ENCODE results near the gene TNS4. TPM values are rescaled to one million over a fixed set of nuclear protein-coding genes. Genes with fewer than 3 reads are reported as not detected.

The TNS4 gene
- total and polyA plus RNA-seq, 7 donors, result 1.2 to 6.9 (median 1.8) TPM; not detected in 4

DNA sequence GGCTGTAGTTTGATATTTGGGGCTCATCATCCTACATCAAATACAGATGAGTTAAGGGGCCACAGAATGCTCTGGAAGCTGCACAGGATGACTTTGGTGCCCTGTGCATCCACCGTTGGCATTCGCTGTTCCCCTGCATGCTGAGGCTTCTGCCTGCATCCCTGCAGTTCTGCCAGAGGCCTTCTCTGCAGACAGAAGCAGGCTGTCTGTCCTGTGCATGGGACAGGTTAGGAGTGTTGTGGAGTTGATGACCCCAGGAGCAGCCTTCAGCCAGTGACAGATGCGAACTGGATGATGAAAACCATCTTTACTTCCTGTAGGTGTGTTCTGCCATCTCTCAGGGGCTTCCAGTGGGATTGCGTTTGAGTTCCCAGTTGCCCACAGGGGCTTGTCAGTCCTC is 13.6 kb upstream of the TNS4 start:
- intact Hi-C loops (cut with DNase I), result no loop called here
- no peak for TF ChIP-seq EP300 (IDR thresholded peaks at IDR 0.05)
- TF ChIP-seq POLR2A (IDR thresholded peaks at IDR 0.05), result no peak
- TF ChIP-seq POLR2AphosphoS5 (IDR thresholded peaks at IDR 0.05), result no peak
- TF ChIP-seq, protein P1, sequence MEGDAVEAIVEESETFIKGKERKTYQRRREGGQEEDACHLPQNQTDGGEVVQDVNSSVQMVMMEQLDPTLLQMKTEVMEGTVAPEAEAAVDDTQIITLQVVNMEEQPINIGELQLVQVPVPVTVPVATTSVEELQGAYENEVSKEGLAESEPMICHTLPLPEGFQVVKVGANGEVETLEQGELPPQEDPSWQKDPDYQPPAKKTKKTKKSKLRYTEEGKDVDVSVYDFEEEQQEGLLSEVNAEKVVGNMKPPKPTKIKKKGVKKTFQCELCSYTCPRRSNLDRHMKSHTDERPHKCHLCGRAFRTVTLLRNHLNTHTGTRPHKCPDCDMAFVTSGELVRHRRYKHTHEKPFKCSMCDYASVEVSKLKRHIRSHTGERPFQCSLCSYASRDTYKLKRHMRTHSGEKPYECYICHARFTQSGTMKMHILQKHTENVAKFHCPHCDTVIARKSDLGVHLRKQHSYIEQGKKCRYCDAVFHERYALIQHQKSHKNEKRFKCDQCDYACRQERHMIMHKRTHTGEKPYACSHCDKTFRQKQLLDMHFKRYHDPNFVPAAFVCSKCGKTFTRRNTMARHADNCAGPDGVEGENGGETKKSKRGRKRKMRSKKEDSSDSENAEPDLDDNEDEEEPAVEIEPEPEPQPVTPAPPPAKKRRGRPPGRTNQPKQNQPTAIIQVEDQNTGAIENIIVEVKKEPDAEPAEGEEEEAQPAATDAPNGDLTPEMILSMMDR (IDR thresholded peaks at IDR 0.05), result no peak
- Histone ChIP-seq H3K9me3 (no peaks in the 10 kb centered on the region), H3K27me3 (no peaks in the 10 kb centered on the region), H3K4me1 (peaks cover 0 to 25% (median 21%) of the 10 kb centered on the region in 4 donors), H3K4me3 (no peak overlapping the region), H3K27ac (no peak overlapping the region), H3K36me3 (no peaks in the 10 kb centered on the region)
- WGBS, 2 donors, result 86 to 92% methylated on average over 4 of the region's 4 CpGs
- DNase-seq, result peak; percentile 35

DNA sequence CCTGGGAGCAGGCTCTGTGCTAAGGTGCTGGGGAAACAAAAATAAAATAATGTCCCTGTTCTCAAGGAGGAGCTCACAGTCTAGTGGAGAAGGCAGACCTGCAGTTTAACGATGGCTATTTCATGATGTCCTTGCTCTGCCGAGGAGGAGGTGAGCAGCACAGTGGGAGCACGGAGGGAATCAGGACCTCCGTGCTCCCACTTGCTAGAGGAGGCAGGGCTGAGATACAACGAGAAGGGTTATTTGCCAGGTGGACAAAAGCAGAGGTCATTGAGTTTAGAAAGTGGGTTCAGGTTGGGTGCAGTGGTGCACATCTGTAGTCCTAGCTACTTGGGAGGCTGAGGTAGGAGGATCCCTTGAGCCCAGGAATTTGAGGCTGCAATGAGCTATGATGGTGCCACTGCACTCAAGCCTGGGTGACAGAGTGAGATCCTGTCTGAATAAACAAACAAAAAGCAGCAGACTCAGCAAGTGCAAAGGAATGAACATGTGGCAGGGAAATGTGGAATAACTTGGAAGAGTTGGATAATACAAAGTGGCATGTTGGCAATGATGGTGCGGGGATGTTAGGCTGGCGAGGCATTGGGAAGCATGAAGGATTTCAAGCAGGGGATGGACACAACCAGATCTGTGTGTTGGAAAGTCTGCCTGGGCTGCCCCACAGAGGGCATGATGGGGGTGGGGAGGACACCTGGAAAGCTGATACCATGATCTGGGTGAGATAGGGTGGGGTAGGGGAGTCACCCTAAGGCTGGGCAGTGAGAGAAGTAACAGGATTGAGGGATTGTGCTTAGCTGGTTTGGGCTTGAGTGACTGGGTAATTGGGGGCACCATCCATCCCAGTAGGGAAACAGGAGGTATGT is 12.8 kb upstream of the TNS4 start:
- DNase-seq, result peak; percentile 33
- Histone ChIP-seq H3K27ac (no peak overlapping the region), H3K36me3 (no peaks in the 10 kb centered on the region), H3K4me3 (no peak overlapping the region), H3K4me1 (peaks cover 0 to 29% (median 21%) of the 10 kb centered on the region in 4 donors), H3K9me3 (no peaks in the 10 kb centered on the region), H3K27me3 (no peaks in the 10 kb centered on the region)
- TF ChIP-seq POLR2A (IDR thresholded peaks at IDR 0.05) (no peak), EP300 (IDR thresholded peaks at IDR 0.05) (no peak), POLR2AphosphoS5 (IDR thresholded peaks at IDR 0.05) (no peak)
- TF ChIP-seq, protein P1 (IDR thresholded peaks at IDR 0.05), result no peak
- intact Hi-C loops (cut with DNase I), result no loop called here
- WGBS, 2 donors, result 93 to 94% methylated on average over 7 of the region's 7 CpGs

DNA sequence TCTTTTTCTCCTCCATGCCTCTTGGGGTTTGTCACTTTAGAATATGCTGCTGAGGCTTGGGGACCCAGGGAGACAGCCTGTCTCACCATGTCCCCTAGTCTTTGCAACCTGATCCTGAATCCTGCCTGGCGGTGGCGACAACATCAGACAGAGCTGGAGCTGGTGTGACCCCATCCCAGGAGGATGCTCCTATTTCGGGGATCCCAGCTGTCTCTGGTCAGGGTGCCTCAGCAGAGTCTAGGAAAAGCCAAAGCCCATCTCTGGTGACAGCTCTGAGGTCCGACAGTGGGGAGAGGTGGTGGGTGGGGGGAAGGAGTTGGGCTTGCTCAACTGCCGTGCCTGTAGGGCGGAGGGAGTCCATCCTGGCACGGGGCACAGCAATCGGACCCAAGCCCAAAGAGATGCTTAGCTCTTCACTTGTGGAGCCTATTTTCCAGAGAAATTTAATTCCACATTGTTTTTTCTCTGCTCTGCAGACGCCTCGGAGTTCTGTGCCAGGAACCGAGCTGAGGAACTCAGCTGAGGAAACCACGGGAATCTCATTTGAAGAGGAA is 10.3 kb upstream of the TNS4 start:
- H3K4me3 ChIP-seq, result no peak overlapping the region
- peak overlapping the region in 3 of 4 donors; percentile 12 to 70 (median 27) for H3K27ac ChIP-seq
- H3K36me3 ChIP-seq, result no peaks in the 10 kb centered on the region
- intact Hi-C loops (cut with DNase I), result no loop called here
- peaks cover 0 to 29% (median 21%) of the 10 kb centered on the region in 4 donors for H3K4me1 ChIP-seq
- TF ChIP-seq POLR2A (IDR thresholded peaks at IDR 0.05) (no peak), EP300 (IDR thresholded peaks at IDR 0.05) (no peak), POLR2AphosphoS5 (IDR thresholded peaks at IDR 0.05) (no peak)
- TF ChIP-seq, protein P1 (IDR thresholded peaks at IDR 0.05), result no peak
- H3K27me3 ChIP-seq, result no peaks in the 10 kb centered on the region
- WGBS, 2 donors, result 82 to 89% methylated on average over 12 of the region's 12 CpGs
- H3K9me3 ChIP-seq, result no peaks in the 10 kb centered on the region
- DNase-seq, result peak; percentile 42

DNA sequence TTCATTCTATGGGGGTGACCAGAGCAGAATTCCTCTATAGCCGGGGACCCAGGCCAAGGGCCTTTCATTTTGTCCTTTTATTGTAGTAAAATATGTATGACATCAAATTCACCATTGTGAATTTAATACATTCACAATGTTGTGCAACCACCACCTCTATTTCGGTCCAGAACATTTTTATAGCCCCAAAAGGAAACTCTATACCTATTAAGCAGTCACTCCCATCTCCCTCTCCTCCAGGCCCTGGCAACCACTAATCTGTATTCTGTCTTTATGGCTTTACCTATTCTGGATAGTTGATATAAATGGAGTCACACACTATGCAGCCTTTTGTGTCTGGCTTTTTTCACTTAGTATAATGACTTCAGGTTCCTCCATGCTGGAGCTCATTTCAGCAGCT is 9.7 kb upstream of the TNS4 start:
- H3K4me1 ChIP-seq, result peaks cover 0 to 29% (median 21%) of the 10 kb centered on the region in 4 donors
- H3K27me3 ChIP-seq, result no peaks in the 10 kb centered on the region
- TF ChIP-seq, protein P1 (IDR thresholded peaks at IDR 0.05), result no peak
- TF ChIP-seq POLR2A (IDR thresholded peaks at IDR 0.05) (no peak), POLR2AphosphoS5 (IDR thresholded peaks at IDR 0.05) (peak in 3 of 4 donors; percentile 23 to 49 (median 47)), EP300 (IDR thresholded peaks at IDR 0.05) (no peak)
- intact Hi-C loops (cut with DNase I), result no loop called here
- 60 to 78% methylated on average over 2 of the region's 2 CpGs for WGBS, 2 donors
- no peaks in the 10 kb centered on the region for H3K36me3 ChIP-seq
- H3K27ac ChIP-seq, result peak overlapping the region in 3 of 4 donors; percentile 12 to 70 (median 27)
- no peak overlapping the region for H3K4me3 ChIP-seq
- no peaks in the 10 kb centered on the region for H3K9me3 ChIP-seq
- peak; percentile 18 for DNase-seq

Data from sigmoid colon (tissue), 7 donors.